22Rv1 (cell line): Measurements from ENCODE around the gene MPZL1.

Experiments
- CTCF ChIP-seq: fragments of 450-650 bp; IDR thresholded peaks from 2 replicates; pipeline ENCODE4 v1.5.1; 2017; ENCODE audit warnings: mild to moderate bottlenecking
- ZFX ChIP-seq: fragments of 450-650 bp; IDR thresholded peaks from 2 replicates; pipeline ENCODE4 v1.6.1; 2017; ENCODE audit warnings: antibody characterized with exemption, borderline replicate concordance

DNA sequence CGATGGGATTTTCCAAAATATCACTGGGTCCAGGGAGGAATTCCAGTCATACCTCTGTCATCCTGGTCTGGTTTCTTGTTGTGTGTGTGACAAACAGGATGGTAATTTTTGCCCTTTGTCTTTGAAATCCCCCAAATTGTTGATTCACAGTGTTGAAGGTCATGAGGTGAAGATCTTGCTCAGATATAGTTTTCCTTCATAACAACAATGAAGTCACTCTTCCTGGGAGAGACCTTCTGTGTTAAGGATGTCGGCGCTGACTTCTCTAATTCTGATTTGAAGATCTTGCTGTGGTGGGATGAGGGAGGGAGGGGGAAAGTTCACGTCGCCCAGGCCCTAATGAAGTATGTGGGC is 32.2 kb upstream of the MPZL1 start:
- TF ChIP-seq CTCF (no peak), ZFX (no peak)
